Measurements from ENCODE around the gene COL4A2.
"Not testable (repeated sequence)": the region's sequence is repeated elsewhere in the genome, so short reads cannot be mapped to it uniquely, and the experiment has no call there.

The COL4A2 gene

GRCh38 chr13:110308656-110309359, 1.7 kb downstream of the COL4A2 start:
- no peak for DNase-seq

GRCh38 chr13:110309661-110310524, 2.8 kb downstream of the COL4A2 start:
- DNase-seq: no peak

GRCh38 chr13:110310541-110311442, 3.7 kb downstream of the COL4A2 start:
- DNase-seq: no peak

DNA sequence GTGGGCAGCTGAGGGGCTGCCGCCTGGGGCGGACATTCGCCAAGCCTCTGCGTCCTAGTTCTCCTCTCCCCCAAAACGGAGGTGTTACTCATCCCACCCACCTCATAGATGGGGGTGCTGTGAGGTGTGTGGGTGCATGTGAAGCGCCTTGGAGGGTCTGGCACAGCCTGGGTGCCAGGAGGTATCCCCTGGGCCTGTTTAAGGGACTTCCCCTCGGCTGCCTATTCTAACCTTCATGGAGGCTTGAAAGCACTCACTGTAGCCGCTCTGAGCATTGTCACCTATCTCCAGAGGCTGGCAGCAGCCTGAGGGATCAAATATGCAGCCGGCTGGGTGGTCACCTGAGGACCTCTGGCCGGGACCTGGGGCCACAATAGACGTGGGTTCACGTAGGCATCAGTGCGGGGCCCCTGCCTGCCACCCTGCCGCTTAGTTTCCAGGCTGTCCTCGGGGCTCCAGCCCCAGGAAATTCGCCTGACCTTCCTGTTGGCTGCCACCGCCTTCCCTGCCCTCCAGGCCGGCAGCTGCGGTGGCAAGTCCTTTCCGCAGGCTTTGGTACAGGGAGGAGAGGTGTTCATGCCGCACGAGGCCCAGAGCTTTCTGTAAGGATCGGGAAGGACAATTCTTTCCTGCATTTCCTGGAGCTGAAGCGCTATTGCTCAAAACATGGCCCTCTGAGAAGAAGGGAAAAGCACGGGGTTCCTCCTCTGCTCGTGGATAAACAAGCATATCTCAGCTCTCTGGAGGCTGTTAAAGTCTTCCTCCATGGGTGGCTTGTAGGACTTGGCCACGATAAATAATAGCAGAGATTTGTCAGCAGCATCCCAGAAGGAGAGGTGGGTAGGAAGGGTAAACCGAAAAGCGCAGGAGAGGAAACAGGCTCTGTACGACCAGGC, 4.6 kb downstream of the COL4A2 start:
- DNase-seq: no peak

DNA sequence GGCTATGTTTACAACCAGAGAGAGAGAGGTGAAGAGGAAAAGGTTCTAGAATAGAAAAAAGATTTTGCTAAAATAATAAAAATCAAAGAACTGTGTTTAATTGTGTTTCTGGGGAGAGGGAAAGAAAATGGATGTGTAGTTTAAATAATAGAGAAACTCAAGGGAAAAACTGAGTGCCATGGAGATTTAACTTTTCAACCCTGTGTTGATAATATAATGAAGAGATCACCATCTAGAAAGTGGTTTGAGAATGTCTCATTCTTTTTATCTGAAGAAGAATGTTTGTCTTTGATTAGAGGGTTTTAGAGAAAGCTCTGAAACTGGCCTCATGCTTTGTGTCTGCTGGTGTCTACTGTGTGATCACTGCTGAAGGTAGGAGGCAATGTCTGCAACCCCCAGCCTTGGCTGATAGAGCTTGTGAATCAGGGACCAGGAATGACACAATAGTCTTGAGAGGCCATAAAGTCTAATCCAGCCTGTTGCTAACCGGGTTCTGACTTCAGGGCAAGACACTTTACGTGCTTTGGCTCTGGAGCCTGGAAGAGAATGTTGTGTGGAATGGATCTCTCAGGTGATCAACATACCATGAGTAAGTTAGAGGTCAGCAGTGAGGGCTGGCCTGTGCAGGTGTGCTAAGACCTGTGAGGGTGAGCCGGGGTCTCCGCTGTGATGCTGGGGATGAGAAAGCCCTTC, 5.4 kb downstream of the COL4A2 start:
- DNase-seq: no peak

DNA sequence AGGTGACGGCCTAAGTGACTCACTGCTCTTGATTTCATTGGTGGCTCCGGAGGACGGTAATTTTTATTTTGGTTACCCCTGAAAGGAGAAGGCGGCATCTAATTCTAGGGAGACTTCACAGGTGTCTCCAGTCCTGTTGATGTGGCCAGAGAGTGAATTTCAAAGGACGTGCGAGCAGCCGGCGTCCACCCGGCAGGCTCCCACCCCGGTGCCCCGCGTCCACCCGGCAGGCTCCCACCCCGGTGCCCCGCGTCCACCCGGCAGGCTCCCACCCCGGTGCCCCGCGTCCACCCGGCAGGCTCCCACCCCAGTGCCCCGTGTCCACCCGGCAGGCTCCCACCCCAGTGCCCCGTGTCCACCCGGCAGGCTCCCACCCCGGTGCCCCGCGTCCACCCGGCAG, 6.2 kb downstream of the COL4A2 start:
- not testable (repeated sequence) for DNase-seq

- DNase-seq: not testable (repeated sequence)
Measured at GRCh38 chr13:110313733-110314132, 6.6 kb downstream of the COL4A2 start.

DNA sequence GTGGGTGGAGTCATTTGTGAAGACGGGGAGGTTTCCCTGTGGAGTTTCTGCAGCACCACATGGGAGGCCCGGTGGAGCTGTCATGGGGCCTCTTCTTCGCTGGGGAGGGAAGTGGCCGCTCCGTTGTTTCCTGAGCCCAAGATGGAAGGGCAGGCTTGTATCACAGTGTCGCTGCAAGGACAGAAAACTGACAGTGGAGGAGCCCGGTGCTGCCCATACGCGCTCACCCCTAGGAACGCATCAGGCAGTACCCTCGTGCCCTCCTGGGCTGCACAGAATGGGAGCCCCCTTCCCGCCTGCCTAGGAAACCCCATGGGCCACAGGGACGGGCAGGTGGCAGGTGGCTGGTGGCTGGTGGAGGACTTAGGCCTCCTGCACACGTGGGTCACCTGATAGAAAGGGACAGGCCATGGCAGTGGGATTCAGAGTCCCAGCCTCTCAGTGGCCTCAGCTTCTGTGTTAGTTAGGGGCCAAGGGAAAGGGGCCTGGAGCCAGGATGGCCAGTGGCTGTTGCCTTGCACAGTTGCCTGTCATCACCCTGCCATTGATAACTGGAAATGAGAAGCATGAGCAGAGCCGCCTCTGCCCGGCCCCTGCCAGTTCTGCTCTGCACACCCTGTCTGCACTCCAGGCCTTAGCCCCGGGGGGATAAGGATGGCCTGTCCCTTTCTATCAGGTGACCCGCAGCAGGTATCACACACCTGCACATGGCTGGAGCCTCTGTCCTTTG, 7.6 kb downstream of the COL4A2 start:
- no peak for DNase-seq

DNA sequence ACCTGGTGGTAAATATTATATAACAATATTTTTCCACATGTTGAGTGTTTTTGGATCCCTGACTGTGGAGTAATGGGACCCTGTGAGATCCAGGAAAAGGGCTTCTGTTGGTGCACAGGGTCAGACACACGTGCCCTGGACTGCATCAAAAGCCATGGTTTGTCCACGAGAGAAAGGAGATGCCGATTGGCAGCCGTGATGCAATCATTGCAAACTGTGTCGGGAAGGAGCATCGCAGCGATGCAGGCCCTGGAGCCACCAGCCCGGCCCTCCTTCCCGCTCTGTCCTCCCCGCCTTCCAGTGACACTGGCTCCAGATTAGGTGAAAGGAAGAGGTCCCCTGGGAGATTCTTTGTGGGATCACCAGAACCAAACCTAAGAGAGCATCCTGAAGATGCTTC, 9.1 kb downstream of the COL4A2 start:
- no peak for DNase-seq

GRCh38 chr13:110317093-110317492, 10.0 kb downstream of the COL4A2 start:
- DNase-seq: no peak

- DNase-seq: no peak
Measured at GRCh38 chr13:110317496-110318195, 10.6 kb downstream of the COL4A2 start.

GRCh38 chr13:110318920-110319319, 11.8 kb downstream of the COL4A2 start:
- DNase-seq: no peak

DNA sequence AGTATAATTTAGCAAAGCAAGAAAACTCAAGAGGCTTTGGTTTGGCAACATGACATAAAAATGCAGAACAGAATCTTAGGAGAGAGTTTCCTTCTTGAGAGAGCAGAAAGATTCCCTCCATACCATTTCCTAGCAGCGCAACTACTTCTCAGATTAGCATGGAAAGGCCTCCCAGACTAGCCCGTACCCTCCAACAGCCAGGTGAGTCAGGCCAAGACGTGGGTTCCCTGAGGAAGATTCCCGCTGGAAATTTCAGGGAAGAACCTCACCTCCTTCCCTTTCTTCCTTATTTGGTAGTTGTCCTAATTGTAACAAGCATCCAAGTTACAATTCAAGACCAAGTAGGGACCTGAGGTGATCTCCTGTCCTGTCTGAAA, 12.3 kb downstream of the COL4A2 start:
- DNase-seq: no peak

GRCh38 chr13:110319774-110320509, 12.9 kb downstream of the COL4A2 start:
- peak in 1 of 5 donors; percentile 17 for DNase-seq

DNA sequence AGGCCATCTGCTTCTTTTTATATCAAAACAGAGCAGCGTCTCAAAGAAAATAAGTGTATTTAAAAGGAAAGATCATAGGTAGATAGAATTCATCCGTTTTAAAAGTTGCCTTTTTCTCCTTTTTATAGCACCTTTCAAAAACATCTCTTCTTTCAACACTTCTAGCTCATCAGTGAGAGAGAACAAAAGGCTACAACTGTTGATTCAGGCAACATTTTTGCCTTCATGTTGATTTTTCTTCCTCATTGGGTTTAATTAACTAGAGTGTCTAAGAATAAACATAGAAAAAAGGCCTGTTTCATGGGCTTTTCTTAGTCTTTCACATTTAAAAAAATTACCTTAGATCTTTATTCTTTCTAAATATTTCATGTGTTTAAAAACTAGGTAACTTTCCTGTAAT, 13.6 kb downstream of the COL4A2 start:
- no peak for DNase-seq

- DNase-seq: not testable (repeated sequence)
Measured at GRCh38 chr13:110321573-110321972, 14.5 kb downstream of the COL4A2 start.

- no peak for DNase-seq
Measured at GRCh38 chr13:110322126-110322827, 15.2 kb downstream of the COL4A2 start.

GRCh38 chr13:110322828-110323171, 15.7 kb downstream of the COL4A2 start:
- no peak for DNase-seq
